ENCODE data around the gene AQP12B.

DNA sequence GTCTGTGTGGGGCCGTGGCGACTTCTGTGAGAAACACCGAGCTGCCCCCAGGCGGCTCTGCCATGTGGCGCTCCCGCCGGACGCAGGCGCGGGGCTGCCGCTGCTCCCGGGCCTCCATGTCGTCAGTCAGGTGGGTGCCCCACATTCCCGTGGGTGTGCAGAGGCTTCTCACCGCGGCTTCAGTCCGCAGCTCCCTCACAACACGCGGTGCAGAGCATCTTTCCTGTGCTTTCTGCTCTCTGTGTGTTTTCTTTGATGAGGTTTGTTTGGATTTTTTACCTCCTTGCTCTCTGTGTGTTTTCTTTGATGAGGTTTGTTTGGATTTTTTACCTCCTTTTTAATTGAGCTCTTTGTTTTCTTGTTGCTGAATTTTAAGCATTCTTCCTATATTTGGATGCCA is 22.0 kb upstream of the AQP12B start:
- TF ChIP-seq GATA2 (IDR thresholded peaks at IDR 0.05; ENCODE audit: low read depth, low read length), result no peak
- no peak for TF ChIP-seq GATA3 (IDR thresholded peaks at IDR 0.05; ENCODE audit: low read depth, low read length)

Measured in SH-SY5Y (cell line).